HG03039 (cell line): ENCODE results near the gene BCAM.
"Not testable (repeated sequence)": the region's sequence is repeated elsewhere in the genome, so short reads cannot be mapped to it uniquely, and the experiment has no call there.

Experiments used
- ATAC-seq: cut with Tn5 transposase; IDR thresholded peaks from one replicate; pipeline ENCODE4 v1.9.1; 2021; ENCODE audit warnings: mild to moderate bottlenecking, moderate library complexity; ENCODE audit not compliant: unreplicated experiment

Gene BCAM

GRCh38 chr19:44816301-44816700, 7.4 kb downstream of the BCAM start:
- no peak for ATAC-seq

- no peak for ATAC-seq
These were observed 9.0 kb downstream of the BCAM start for GRCh38 chr19:44817725-44818465.

GRCh38 chr19:44818466-44819031, 9.6 kb downstream of the BCAM start:
- no peak for ATAC-seq

DNA sequence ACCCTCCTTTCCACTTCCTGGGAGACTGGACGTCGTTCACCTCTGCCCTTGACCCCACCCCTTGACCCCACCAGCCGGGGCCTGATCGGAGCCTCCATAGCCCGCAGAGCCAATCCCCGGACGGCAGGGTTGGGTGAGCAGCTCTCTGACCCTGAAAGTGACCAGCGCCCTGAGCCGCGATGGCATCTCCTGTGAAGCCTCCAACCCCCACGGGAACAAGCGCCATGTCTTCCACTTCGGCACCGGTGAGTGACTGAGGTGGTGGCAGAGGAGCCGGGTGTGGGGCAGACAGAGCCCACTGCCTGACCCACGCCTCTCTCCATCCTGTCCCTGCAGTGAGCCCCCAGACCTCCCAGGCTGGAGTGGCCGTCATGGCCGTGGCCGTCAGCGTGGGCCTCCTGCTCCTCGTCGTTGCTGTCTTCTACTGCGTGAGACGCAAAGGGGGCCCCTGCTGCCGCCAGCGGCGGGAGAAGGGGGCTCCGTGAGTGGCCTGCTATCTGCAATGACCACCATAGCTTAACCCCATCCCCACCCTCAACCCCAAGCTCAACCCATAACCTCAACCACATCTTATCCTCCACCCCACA, 10.4 kb downstream of the BCAM start:
- ATAC-seq = no peak

DNA sequence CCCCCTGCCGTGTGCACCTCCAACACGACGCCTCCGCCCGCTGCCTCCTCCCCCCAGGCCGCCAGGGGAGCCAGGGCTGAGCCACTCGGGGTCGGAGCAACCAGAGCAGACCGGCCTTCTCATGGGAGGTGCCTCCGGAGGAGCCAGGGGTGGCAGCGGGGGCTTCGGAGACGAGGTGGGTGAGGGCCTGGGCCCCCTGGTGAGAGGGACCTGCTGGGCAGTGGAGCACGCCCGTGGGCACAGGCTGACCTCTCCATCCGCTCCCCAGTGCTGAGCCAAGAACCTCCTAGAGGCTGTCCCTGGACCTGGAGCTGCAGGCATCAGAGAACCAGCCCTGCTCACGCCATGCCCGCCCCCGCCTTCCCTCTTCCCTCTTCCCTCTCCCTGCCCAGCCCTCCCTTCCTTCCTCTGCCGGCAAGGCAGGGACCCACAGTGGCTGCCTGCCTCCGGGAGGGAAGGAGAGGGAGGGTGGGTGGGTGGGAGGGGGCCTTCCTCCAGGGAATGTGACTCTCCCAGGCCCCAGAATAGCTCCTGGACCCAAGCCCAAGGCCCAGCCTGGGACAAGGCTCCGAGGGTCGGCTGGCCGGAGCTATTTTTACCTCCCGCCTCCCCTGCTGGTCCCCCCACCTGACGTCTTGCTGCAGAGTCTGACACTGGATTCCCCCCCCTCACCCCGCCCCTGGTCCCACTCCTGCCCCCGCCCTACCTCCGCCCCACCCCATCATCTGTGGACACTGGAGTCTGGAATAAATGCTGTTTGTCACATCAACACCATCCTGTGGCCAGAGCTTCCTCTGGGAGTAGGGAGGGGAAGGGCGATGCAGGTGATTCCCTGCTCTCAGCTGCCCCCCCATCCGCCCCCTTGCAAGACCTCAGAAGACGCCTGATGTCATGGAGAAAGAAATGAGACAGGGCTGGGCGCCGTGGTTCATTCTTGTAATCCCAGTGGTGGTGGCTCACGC, 12.0 kb downstream of the BCAM start:
- ATAC-seq = no peak

GRCh38 chr19:44822177-44822576, 13.3 kb downstream of the BCAM start:
- ATAC-seq = no peak

GRCh38 chr19:44822670-44823372, 13.9 kb downstream of the BCAM start:
- ATAC-seq = no peak

DNA sequence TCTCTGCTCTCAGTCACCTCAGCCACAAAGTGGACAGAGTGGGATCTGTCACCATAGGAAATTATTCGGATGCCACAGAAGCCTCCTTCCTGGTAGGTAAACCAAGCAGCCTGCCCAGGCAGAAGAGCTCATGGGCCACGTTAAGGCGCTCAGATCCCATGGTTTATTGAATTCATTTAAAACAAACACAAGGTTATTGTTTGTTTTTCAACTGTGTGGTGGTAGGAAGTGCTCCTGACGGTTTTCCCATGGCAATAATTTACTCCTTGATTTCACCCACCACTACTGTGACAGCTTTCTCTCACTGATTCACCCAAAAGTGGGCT, 14.4 kb downstream of the BCAM start:
- no peak for ATAC-seq

DNA sequence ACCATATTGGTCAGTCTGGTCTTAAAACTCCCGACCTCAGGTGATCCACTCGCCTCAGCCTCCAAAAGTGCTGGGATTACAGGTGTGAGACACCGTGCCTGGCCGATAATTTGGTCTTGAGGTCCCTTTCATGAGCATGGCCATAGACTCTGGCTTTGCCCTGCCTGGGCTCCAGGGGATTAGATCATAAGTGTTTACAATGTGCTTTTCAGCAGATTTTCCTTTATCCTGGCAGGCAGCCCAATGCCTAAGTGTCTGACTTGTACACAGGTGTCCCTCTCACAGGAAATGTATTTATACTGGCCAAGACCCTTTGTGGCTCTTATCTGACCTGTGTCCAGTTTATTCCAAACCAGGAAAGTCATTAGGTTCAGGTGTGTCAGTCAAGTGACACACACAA, 15.9 kb downstream of the BCAM start:
- no peak for ATAC-seq

- not testable (repeated sequence) for ATAC-seq
These were observed 24.0 kb downstream of the BCAM start for GRCh38 chr19:44832875-44833274.

DNA sequence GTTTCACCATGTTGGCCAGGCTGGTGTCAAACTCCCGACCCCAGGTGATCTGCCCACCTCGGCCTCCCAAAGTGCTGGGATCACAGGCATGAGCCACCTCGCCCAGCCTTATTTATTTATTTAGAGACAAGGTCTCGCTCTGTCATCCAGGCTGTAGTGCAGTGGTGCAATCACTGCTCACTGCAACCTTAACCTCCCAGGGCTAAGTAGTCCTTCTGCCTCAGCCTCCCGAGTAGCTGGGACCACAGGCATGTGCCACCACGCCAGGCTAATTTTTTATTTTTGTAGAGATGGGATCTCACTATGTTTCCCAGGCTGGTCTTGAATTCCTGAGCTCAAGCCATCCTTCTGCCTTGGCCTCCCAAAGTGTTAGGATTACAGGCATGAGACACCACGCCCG, 25.5 kb downstream of the BCAM start:
- not testable (repeated sequence) for ATAC-seq

GRCh38 chr19:44839276-44839675, 30.4 kb downstream of the BCAM start:
- ATAC-seq = no peak

DNA sequence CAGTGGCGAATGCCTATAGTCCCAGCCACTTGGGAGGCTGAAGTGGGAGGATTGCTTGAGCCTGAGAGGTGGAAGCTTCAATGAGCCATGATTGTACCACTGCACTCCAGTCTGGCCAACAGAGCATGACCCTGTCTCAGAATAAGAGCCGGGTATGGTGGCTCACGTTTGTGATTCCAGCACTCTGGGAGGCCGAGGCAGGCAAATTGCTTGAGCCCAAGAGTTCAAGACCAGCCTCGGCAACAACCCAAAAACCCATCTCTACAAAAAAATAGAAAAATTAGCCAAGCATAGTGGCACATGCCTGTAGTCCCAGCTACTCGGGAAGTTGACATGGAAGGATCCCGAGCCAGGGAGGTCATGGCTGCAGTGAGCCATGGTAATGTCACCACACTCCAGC, 31.9 kb downstream of the BCAM start:
- ATAC-seq = no peak

- ATAC-seq = no peak
These were observed 32.3 kb downstream of the BCAM start for GRCh38 chr19:44841231-44841630.

DNA sequence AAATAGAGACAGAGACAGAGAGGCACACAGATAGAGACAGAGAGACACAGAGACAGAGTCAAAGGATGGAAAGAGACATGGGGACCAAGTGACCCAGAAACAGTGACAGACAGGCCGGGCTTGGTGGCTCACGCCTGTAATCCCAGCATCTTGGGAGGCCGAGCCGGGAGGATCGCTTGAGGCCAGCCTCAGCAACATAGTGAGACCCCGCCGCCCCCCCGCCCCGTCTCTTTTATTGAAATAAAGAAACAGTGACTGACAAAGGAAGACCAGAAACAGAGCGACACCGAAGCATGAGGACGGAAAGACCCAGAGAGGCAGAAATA, 36.3 kb downstream of the BCAM start:
- ATAC-seq = no peak

- no peak for ATAC-seq
These were observed 36.9 kb downstream of the BCAM start, which contains the start of gene NECTIN2 for GRCh38 chr19:44845612-44846454. Gene NECTIN2, plus strand, starts transcription at chr19:44846297. Its CDS starts 229 bp downstream, at chr19:44846526.

- no peak for ATAC-seq
These were observed 37.7 kb downstream of the BCAM start for GRCh38 chr19:44846455-44847143.

GRCh38 chr19:44847144-44848035, 38.5 kb downstream of the BCAM start:
- ATAC-seq = no peak
